Ascending aorta (tissue), 2 donors: ENCODE measurements around the gene LTBP1. TPM values are rescaled to one million over a fixed set of nuclear protein-coding genes. Genes with fewer than 3 reads are reported as not detected.
"Not testable (repeated sequence)": the region's sequence is repeated elsewhere in the genome, so short reads cannot be mapped to it uniquely, and the experiment has no call there.

ENCODE experiments used
- DNase-seq, 2 donors: peaks; one replicate each; pipeline ENCODE4 v3.0.0-alpha.2; 2019; ENCODE audit warnings: low spot score in 2 of 2
- H3K27ac ChIP-seq, 2 donors: fragments of 200-600 bp; sonication (generic); one replicate each; pipeline ENCODE4 v1.5.1; 2016 to 2017; ENCODE audit warnings: mild to moderate bottlenecking in 1 of 2
- H3K27me3 ChIP-seq: fragments of 200-600 bp; sonication (generic); one replicate; pipeline ENCODE4 v1.5.1; 2017
- H3K36me3 ChIP-seq, 2 donors: fragments of 200-600 bp; sonication (generic); one replicate each; pipeline ENCODE4 v1.5.1; 2016
- H3K4me1 ChIP-seq, 2 donors: fragments of 200-600 bp; sonication (generic); one replicate each; pipeline ENCODE4 v1.5.1; 2016 to 2017; ENCODE audit warnings: mild to moderate bottlenecking in 1 of 2
- H3K4me3 ChIP-seq, 2 donors: fragments of 200-600 bp; sonication (generic); one replicate each; pipeline ENCODE4 v1.5.1; 2016 to 2017; ENCODE audit warnings: mild to moderate bottlenecking in 1 of 2
- H3K9me3 ChIP-seq, 2 donors: fragments of 200-600 bp; sonication (generic); one replicate each; pipeline ENCODE4 v1.5.1; 2016
- CTCF ChIP-seq, 3 experiments: fragments of 200-600 bp in 2 of 3; fragments of 450-650 bp in 1 of 3; sonication (generic) in 2 of 3; IDR thresholded peaks; one replicate each; pipeline ENCODE4 v1.5.1; 2016 to 2019; ENCODE audit warnings: antibody characterized with exemption in 3 of 3, mild to moderate bottlenecking in 1 of 3, moderate library complexity in 1 of 3
- intact Hi-C: fragments of 100-400 bp; cut with DNase I; formaldehyde crosslinking; loops from one replicate; pipeline ENCODE4 v1.15.1; 2023
- total RNA-seq: library from RNA; depleted of rRNA; stranded (reverse); fragments of >200 nt; gene quantifications from one replicate; pipeline ENCODE4 v1.1.0, GENCODE V29; 2016

LTBP1 gene
- total RNA-seq, 1 donor from 2014 or later: 295 TPM

- no peaks in the 10 kb centered on the region for H3K9me3 ChIP-seq
- peak overlapping the region; percentile 67 to 77 for H3K27ac ChIP-seq
- H3K36me3 ChIP-seq: peaks cover 11 to 45% of the 10 kb centered on the region in 2 donors
- DNase-seq: no peak
- no peak overlapping the region for H3K4me3 ChIP-seq
- intact Hi-C loops: loop anchor here (10.0 kb wide), 1 partner anchor 229 kb away; no protein-coding TSS in a partner anchor
- no peaks in the 10 kb centered on the region for H3K27me3 ChIP-seq
- TF ChIP-seq CTCF (IDR thresholded peaks at IDR 0.05): no peak
- peaks cover 9 to 37% of the 10 kb centered on the region in 2 donors for H3K4me1 ChIP-seq
These were observed 416.9 kb downstream of the LTBP1 start for GRCh38 chr2:33363325-33364298.

GRCh38 chr2:33365264-33365970, 418.7 kb downstream of the LTBP1 start:
- intact Hi-C loops: loop anchor here (5.0 to 10.0 kb wide), 5 partner anchors 73 to 653 kb away; no protein-coding TSS in a partner anchor
- no peak for DNase-seq
- peaks cover 9 to 34% of the 10 kb centered on the region in 2 donors for H3K4me1 ChIP-seq
- H3K27ac ChIP-seq: peak overlapping the region; percentile 67 to 77
- H3K9me3 ChIP-seq: no peaks in the 10 kb centered on the region
- H3K4me3 ChIP-seq: no peak overlapping the region
- no peaks in the 10 kb centered on the region for H3K27me3 ChIP-seq
- TF ChIP-seq CTCF (IDR thresholded peaks at IDR 0.05): no peak
- peaks cover 20 to 54% of the 10 kb centered on the region in 2 donors for H3K36me3 ChIP-seq

GRCh38 chr2:33366473-33366872, 419.7 kb downstream of the LTBP1 start:
- no peak overlapping the region for H3K4me3 ChIP-seq
- H3K9me3 ChIP-seq: no peaks in the 10 kb centered on the region
- no peaks in the 10 kb centered on the region for H3K27me3 ChIP-seq
- peak overlapping the region; percentile 67 to 77 for H3K27ac ChIP-seq
- peaks cover 25 to 62% of the 10 kb centered on the region in 2 donors for H3K36me3 ChIP-seq
- no peak for TF ChIP-seq CTCF (IDR thresholded peaks at IDR 0.05)
- DNase-seq: peak in 1 of 2 donors; percentile 85
- peaks cover 9 to 34% of the 10 kb centered on the region in 2 donors for H3K4me1 ChIP-seq
- intact Hi-C loops: loop anchor here (5.0 to 10.0 kb wide), 5 partner anchors 74 to 654 kb away; no protein-coding TSS in a partner anchor

GRCh38 chr2:33368524-33368923, 421.8 kb downstream of the LTBP1 start:
- not testable (repeated sequence) for H3K27me3 ChIP-seq, H3K9me3 ChIP-seq, H3K4me3 ChIP-seq, DNase-seq, H3K27ac ChIP-seq
- intact Hi-C loops: loop anchor here (5.0 to 10.0 kb wide), 5 partner anchors 76 to 656 kb away; no protein-coding TSS in a partner anchor
- Histone ChIP-seq H3K36me3 (peaks cover 29 to 52% of the 10 kb centered on the region in 2 donors), H3K4me1 (peaks cover 9 to 37% of the 10 kb centered on the region in 2 donors)

- Histone ChIP-seq H3K36me3 (peaks cover 29 to 45% of the 10 kb centered on the region in 2 donors), H3K27me3 (no peaks in the 10 kb centered on the region), H3K4me1 (peaks cover 9 to 32% of the 10 kb centered on the region in 2 donors), H3K4me3 (no peak overlapping the region), H3K27ac (no peak overlapping the region), H3K9me3 (no peaks in the 10 kb centered on the region)
- no peak for DNase-seq
- no peak for TF ChIP-seq CTCF (IDR thresholded peaks at IDR 0.05)
- intact Hi-C loops: loop anchor here (5.0 to 10.0 kb wide), 5 partner anchors 77 to 657 kb away; no protein-coding TSS in a partner anchor
These were observed 422.4 kb downstream of the LTBP1 start for GRCh38 chr2:33369191-33369590.
